Liver (tissue), 9 donors: ENCODE results near the gene ZFP92. TPM values are rescaled to one million over a fixed set of nuclear protein-coding genes. Genes with fewer than 3 reads are reported as not detected.

Experiments used
- DNase-seq: peaks from one replicate; pipeline ENCODE4 v3.0.0-alpha.2; 2017; ENCODE audit warnings: low spot score
- H3K27ac ChIP-seq, 2 donors: one replicate each; pipeline ENCODE4 v1.7.0; 2013; ENCODE audit warnings: inconsistent platforms in 2 of 2, low read length in 2 of 2, control low read depth in 1 of 2, low read depth in 1 of 2, mild to moderate bottlenecking in 1 of 2
- H3K27me3 ChIP-seq, 4 donors: one replicate each; pipeline versions ENCODE4 v1.6.1 to v1.7.0; 2013; ENCODE audit warnings: low read length in 3 of 4, inconsistent platforms in 1 of 4, mild to moderate bottlenecking in 1 of 4, moderate library complexity in 1 of 4; ENCODE audit not compliant: control insufficient read depth in 4 of 4, insufficient read depth in 4 of 4
- H3K36me3 ChIP-seq, 4 donors: one replicate each; pipeline versions ENCODE4 v1.6.1 to v1.7.0; 2013; ENCODE audit warnings: low read length in 3 of 4, mild to moderate bottlenecking in 3 of 4, low read depth in 1 of 4, moderate library complexity in 1 of 4; ENCODE audit not compliant: control insufficient read depth in 4 of 4, insufficient read depth in 3 of 4
- H3K4me1 ChIP-seq, 4 donors: one replicate each; pipeline versions ENCODE4 v1.6.1 to v1.7.0; 2013; ENCODE audit warnings: low read length in 3 of 4, mild to moderate bottlenecking in 3 of 4, moderate library complexity in 1 of 4; ENCODE audit not compliant: control insufficient read depth in 4 of 4, insufficient read depth in 4 of 4
- H3K4me3 ChIP-seq, 3 donors: one replicate each; pipeline versions ENCODE4 v1.6.1 to v1.7.0; 2013; ENCODE audit warnings: low read length in 3 of 3, control low read depth in 1 of 3, low read depth in 1 of 3, mild to moderate bottlenecking in 1 of 3
- H3K9ac ChIP-seq, 2 donors: one replicate each; pipeline ENCODE4 v1.7.0; 2013; ENCODE audit warnings: low read length in 2 of 2, mild to moderate bottlenecking in 2 of 2, moderate library complexity in 2 of 2, control low read depth in 1 of 2, low read depth in 1 of 2
- H3K9me3 ChIP-seq, 4 donors: one replicate each; pipeline versions ENCODE4 v1.6.1 to v1.7.0; 2013; ENCODE audit warnings: low read length in 3 of 4; ENCODE audit not compliant: control insufficient read depth in 4 of 4
- ATF3 ChIP-seq: IDR thresholded peaks from 2 replicates; pipeline ENCODE4 v1.6.1; 2016; ENCODE audit warnings: antibody characterized with exemption
- CTCF ChIP-seq: fragments of 150-350 bp; IDR thresholded peaks from 2 replicates; pipeline ENCODE4 v1.5.1; 2017; ENCODE audit warnings: improper control_type of control experiment, low read depth, low read length; ENCODE audit not compliant: missing input control
- EGR1 ChIP-seq, 2 donors: IDR thresholded peaks; 2 replicates each; pipeline ENCODE4 v1.6.1; 2016 to 2018; ENCODE audit warnings: antibody characterized with exemption in 2 of 2, low read depth in 2 of 2
- FOXA1 ChIP-seq: IDR thresholded peaks from 2 replicates; pipeline ENCODE4 v1.6.1; 2016; ENCODE audit warnings: antibody characterized with exemption
- GABPA ChIP-seq, 2 donors: IDR thresholded peaks in 1 of 2; conservative IDR thresholded peaks in 1 of 2; 2 replicates each; pipeline ENCODE4 v1.6.1; 2016; ENCODE audit warnings: antibody characterized with exemption in 2 of 2, mild to moderate bottlenecking in 1 of 2, moderate library complexity in 1 of 2
- HNF4G ChIP-seq: IDR thresholded peaks from 2 replicates; pipeline ENCODE4 v1.6.1; 2016; ENCODE audit warnings: antibody characterized with exemption
- JUND ChIP-seq, 2 donors: IDR thresholded peaks; 2 replicates each; pipeline ENCODE4 v1.6.1; 2016; ENCODE audit warnings: antibody characterized with exemption in 2 of 2
- MAX ChIP-seq: IDR thresholded peaks from 2 replicates; pipeline ENCODE4 v1.6.1; 2016; ENCODE audit warnings: antibody characterized with exemption
- NR2F2 ChIP-seq: IDR thresholded peaks from 2 replicates; pipeline ENCODE4 v1.6.1; 2016; ENCODE audit warnings: antibody characterized with exemption
- RAD21 ChIP-seq, 2 donors: IDR thresholded peaks; 2 replicates each; pipeline ENCODE4 v1.6.1; 2016; ENCODE audit warnings: antibody characterized with exemption in 2 of 2, mild to moderate bottlenecking in 2 of 2
- RXRA ChIP-seq, 2 donors: IDR thresholded peaks; 2 replicates each; pipeline ENCODE4 v1.6.1; 2017 to 2018; ENCODE audit warnings: antibody characterized with exemption in 2 of 2, mild to moderate bottlenecking in 1 of 2
- SP1 ChIP-seq: IDR thresholded peaks from 2 replicates; pipeline ENCODE4 v1.6.1; 2018; ENCODE audit warnings: antibody characterized with exemption, mild to moderate bottlenecking
- TAF1 ChIP-seq: conservative IDR thresholded peaks from 2 replicates; pipeline ENCODE4 v1.6.1; 2016; ENCODE audit warnings: antibody characterized with exemption, mild to moderate bottlenecking
- YY1 ChIP-seq: IDR thresholded peaks from 2 replicates; pipeline ENCODE4 v1.6.1; 2016; ENCODE audit warnings: antibody characterized with exemption, mild to moderate bottlenecking
- WGBS: extraction: QIAGEN DNeasy Blood & Tissue Kit; methylation state at CpG from one replicate; pipeline ENCODE4 v1.1.7; 2013; 5-methylcytosine and 5-hydroxymethylcytosine counted together
- polyA plus RNA-seq, 2 donors: library from polyadenylated mRNA; stranded (reverse) in 1 of 2; unstranded in 1 of 2; fragments of 200-250 nt in 1 of 2; fragments of >200 nt in 1 of 2; fragmentation: Nextera tagmentation in 1 of 2; extraction: Ambion mirVana in 1 of 2; gene quantifications; one replicate each; pipeline versions ENCODE4 v1.2.1 to v1.2.3, GENCODE V29; 2013 to 2015
- total RNA-seq, 2 donors: library from RNA; depleted of rRNA; stranded (reverse); fragments of >200 nt; gene quantifications; one replicate each; pipeline ENCODE4 v1.2.3, GENCODE V29; 2014
- TF ChIP-seq, protein P1 (sequence below): IDR thresholded peaks from 2 replicates; pipeline ENCODE4 v1.6.1; 2016; ENCODE audit warnings: antibody characterized with exemption, mild to moderate bottlenecking
- donor health status: healthy.
- donor health status: healthy.
- donor health status: healthy.
- donor health status: healthy.
- donor health status: healthy.

The ZFP92 gene
- total and polyA plus RNA-seq, 4 donors: 0.24 to 1.3 (median 0.44) TPM

- TF ChIP-seq TAF1: no peak
- TF ChIP-seq CTCF: no peak
- H3K36me3 ChIP-seq: no peaks in the 10 kb centered on the region
- no peak for DNase-seq
- no peaks in the 10 kb centered on the region for H3K4me1 ChIP-seq
- H3K9ac ChIP-seq: no peak overlapping the region
- WGBS: 91% methylated on average over 27 of the region's 27 CpGs
- no peaks in the 10 kb centered on the region for H3K27me3 ChIP-seq
- H3K4me3 ChIP-seq: no peak overlapping the region
- no peak overlapping the region for H3K27ac ChIP-seq
- H3K9me3 ChIP-seq: peaks cover 0 to 2% (median 0%) of the 10 kb centered on the region in 4 donors
These were observed 13.9 kb upstream of the ZFP92 start for GRCh38 chrX:153397256-153397960.

- DNase-seq: no peak
- 78% methylated on average over 17 of the region's 17 CpGs for WGBS
- no peak overlapping the region for H3K9ac ChIP-seq
- H3K9me3 ChIP-seq: peaks cover 0 to 2% (median 0%) of the 10 kb centered on the region in 4 donors
- H3K27me3 ChIP-seq: no peaks in the 10 kb centered on the region
- TF ChIP-seq JUND (IDR thresholded peaks at IDR 0.05): no peak
- TF ChIP-seq, protein P1, sequence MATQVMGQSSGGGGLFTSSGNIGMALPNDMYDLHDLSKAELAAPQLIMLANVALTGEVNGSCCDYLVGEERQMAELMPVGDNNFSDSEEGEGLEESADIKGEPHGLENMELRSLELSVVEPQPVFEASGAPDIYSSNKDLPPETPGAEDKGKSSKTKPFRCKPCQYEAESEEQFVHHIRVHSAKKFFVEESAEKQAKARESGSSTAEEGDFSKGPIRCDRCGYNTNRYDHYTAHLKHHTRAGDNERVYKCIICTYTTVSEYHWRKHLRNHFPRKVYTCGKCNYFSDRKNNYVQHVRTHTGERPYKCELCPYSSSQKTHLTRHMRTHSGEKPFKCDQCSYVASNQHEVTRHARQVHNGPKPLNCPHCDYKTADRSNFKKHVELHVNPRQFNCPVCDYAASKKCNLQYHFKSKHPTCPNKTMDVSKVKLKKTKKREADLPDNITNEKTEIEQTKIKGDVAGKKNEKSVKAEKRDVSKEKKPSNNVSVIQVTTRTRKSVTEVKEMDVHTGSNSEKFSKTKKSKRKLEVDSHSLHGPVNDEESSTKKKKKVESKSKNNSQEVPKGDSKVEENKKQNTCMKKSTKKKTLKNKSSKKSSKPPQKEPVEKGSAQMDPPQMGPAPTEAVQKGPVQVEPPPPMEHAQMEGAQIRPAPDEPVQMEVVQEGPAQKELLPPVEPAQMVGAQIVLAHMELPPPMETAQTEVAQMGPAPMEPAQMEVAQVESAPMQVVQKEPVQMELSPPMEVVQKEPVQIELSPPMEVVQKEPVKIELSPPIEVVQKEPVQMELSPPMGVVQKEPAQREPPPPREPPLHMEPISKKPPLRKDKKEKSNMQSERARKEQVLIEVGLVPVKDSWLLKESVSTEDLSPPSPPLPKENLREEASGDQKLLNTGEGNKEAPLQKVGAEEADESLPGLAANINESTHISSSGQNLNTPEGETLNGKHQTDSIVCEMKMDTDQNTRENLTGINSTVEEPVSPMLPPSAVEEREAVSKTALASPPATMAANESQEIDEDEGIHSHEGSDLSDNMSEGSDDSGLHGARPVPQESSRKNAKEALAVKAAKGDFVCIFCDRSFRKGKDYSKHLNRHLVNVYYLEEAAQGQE: no peak
- TF ChIP-seq RAD21 (IDR thresholded peaks at IDR 0.05): no peak
- no peak for TF ChIP-seq GABPA (IDR thresholded peaks at IDR 0.05 in 1 of 2, conservative IDR thresholded peaks at IDR 0.05 in 1 of 2)
- TF ChIP-seq MAX: no peak
- no peak for TF ChIP-seq FOXA1
- TF ChIP-seq EGR1 (IDR thresholded peaks at IDR 0.05; ENCODE audit: low read depth in 2 of 2): no peak
- TF ChIP-seq SP1: no peak
- no peak for TF ChIP-seq TAF1
- no peak for TF ChIP-seq NR2F2
- no peak for TF ChIP-seq YY1
- TF ChIP-seq ATF3: no peak
- TF ChIP-seq HNF4G: no peak
- no peak for TF ChIP-seq CTCF
- TF ChIP-seq RXRA (IDR thresholded peaks at IDR 0.05): no peak
- H3K27ac ChIP-seq: no peak overlapping the region
- H3K4me1 ChIP-seq: no peaks in the 10 kb centered on the region
- H3K4me3 ChIP-seq: no peak overlapping the region
- no peaks in the 10 kb centered on the region for H3K36me3 ChIP-seq
These were observed 12.9 kb upstream of the ZFP92 start for GRCh38 chrX:153398275-153398960.
